IPS-15b (cell line): ENCODE results near the gene HCN3.
"Not testable (repeated sequence)": the region's sequence is repeated elsewhere in the genome, so short reads cannot be mapped to it uniquely, and the experiment has no call there.

Source experiments
- H3K27me3 ChIP-seq: one replicate; pipeline ENCODE4 v1.6.1; 2013; ENCODE audit warnings: low read length; ENCODE audit not compliant: control insufficient read depth, insufficient read depth
- H3K36me3 ChIP-seq: one replicate; pipeline ENCODE4 v1.6.1; 2013; ENCODE audit warnings: low read length; ENCODE audit not compliant: control insufficient read depth, insufficient read depth
- H3K4me1 ChIP-seq: one replicate; pipeline ENCODE4 v1.6.1; 2013; ENCODE audit warnings: mild to moderate bottlenecking, low read length; ENCODE audit not compliant: control insufficient read depth, insufficient read depth
- H3K4me3 ChIP-seq: one replicate; pipeline ENCODE4 v1.5.1; 2013; ENCODE audit warnings: low read depth, low read length
- H3K9ac ChIP-seq: one replicate; pipeline ENCODE4 v1.6.1; 2013; ENCODE audit warnings: low read depth, mild to moderate bottlenecking, low read length
- H3K9me3 ChIP-seq: one replicate; pipeline ENCODE4 v1.6.1; 2013; ENCODE audit warnings: mild to moderate bottlenecking, low read length; ENCODE audit not compliant: control insufficient read depth, insufficient read depth

The HCN3 gene

GRCh38 chr1:155245163-155245524, 32.1 kb upstream of the HCN3 start:
- Histone ChIP-seq H3K36me3 (peaks cover 11% of the 10 kb centered on the region), H3K4me3 (peak overlapping the region; percentile 68), H3K4me1 (no peaks in the 10 kb centered on the region), H3K9ac (peak overlapping the region; percentile 37), H3K27me3 (peaks cover 26% of the 10 kb centered on the region), H3K9me3 (no peaks in the 10 kb centered on the region)

- H3K4me1 ChIP-seq, H3K9ac ChIP-seq, H3K4me3 ChIP-seq, H3K9me3 ChIP-seq: not testable (repeated sequence)
- H3K27me3 ChIP-seq, result peaks cover 26% of the 10 kb centered on the region
- H3K36me3 ChIP-seq, result peaks cover 11% of the 10 kb centered on the region
Measured at GRCh38 chr1:155246796-155247195, 30.5 kb upstream of the HCN3 start.

GRCh38 chr1:155247667-155248553, 29.4 kb upstream of the HCN3 start:
- Histone ChIP-seq H3K9ac (no peak overlapping the region), H3K9me3 (no peaks in the 10 kb centered on the region), H3K36me3 (peaks cover 11% of the 10 kb centered on the region), H3K27me3 (peaks cover 24% of the 10 kb centered on the region), H3K4me3 (no peak overlapping the region), H3K4me1 (no peaks in the 10 kb centered on the region)

- H3K4me3 ChIP-seq, result peak overlapping the region; percentile 71
- no peaks in the 10 kb centered on the region for H3K4me1 ChIP-seq
- no peak overlapping the region for H3K9ac ChIP-seq
- H3K36me3 ChIP-seq, result peaks cover 11% of the 10 kb centered on the region
- no peaks in the 10 kb centered on the region for H3K9me3 ChIP-seq
- peaks cover 14% of the 10 kb centered on the region for H3K27me3 ChIP-seq
Measured at GRCh38 chr1:155250246-155250632, 27.0 kb upstream of the HCN3 start.

- Histone ChIP-seq H3K9ac (peak overlapping the region; percentile 26), H3K27me3 (peaks cover 10% of the 10 kb centered on the region), H3K9me3 (no peaks in the 10 kb centered on the region), H3K4me1 (no peaks in the 10 kb centered on the region), H3K4me3 (peak overlapping the region; percentile 71), H3K36me3 (peaks cover 11% of the 10 kb centered on the region)
Measured at GRCh38 chr1:155250633-155251449, 26.4 kb upstream of the HCN3 start.

- peaks cover 11% of the 10 kb centered on the region for H3K36me3 ChIP-seq
- no peak overlapping the region for H3K9ac ChIP-seq
- H3K27me3 ChIP-seq, result peaks cover 3% of the 10 kb centered on the region
- no peaks in the 10 kb centered on the region for H3K9me3 ChIP-seq
- no peak overlapping the region for H3K4me3 ChIP-seq
- H3K4me1 ChIP-seq, result no peaks in the 10 kb centered on the region
Measured at GRCh38 chr1:155251566-155251965, 25.7 kb upstream of the HCN3 start.

GRCh38 chr1:155253208-155253607, 24.1 kb upstream of the HCN3 start:
- Histone ChIP-seq H3K9ac (no peak overlapping the region), H3K27me3 (no peaks in the 10 kb centered on the region), H3K4me1 (no peaks in the 10 kb centered on the region), H3K4me3 (no peak overlapping the region), H3K9me3 (no peaks in the 10 kb centered on the region), H3K36me3 (peaks cover 7% of the 10 kb centered on the region)

GRCh38 chr1:155253797-155254196, 23.5 kb upstream of the HCN3 start:
- Histone ChIP-seq H3K27me3 (no peaks in the 10 kb centered on the region), H3K36me3 (peaks cover 4% of the 10 kb centered on the region), H3K4me1 (no peaks in the 10 kb centered on the region), H3K9ac (no peak overlapping the region), H3K9me3 (no peaks in the 10 kb centered on the region), H3K4me3 (peak overlapping the region; percentile 79)

GRCh38 chr1:155254228-155254713, 23.0 kb upstream of the HCN3 start:
- peak overlapping the region; percentile 79 for H3K4me3 ChIP-seq
- H3K9ac ChIP-seq, result no peak overlapping the region
- peaks cover 4% of the 10 kb centered on the region for H3K36me3 ChIP-seq
- no peaks in the 10 kb centered on the region for H3K27me3 ChIP-seq
- no peaks in the 10 kb centered on the region for H3K4me1 ChIP-seq
- no peaks in the 10 kb centered on the region for H3K9me3 ChIP-seq

- no peaks in the 10 kb centered on the region for H3K4me1 ChIP-seq
- H3K27me3 ChIP-seq, result no peaks in the 10 kb centered on the region
- peaks cover 4% of the 10 kb centered on the region for H3K36me3 ChIP-seq
- H3K9ac ChIP-seq, result peak overlapping the region; percentile 47
- no peaks in the 10 kb centered on the region for H3K9me3 ChIP-seq
- peak overlapping the region; percentile 79 for H3K4me3 ChIP-seq
Measured at GRCh38 chr1:155254714-155255242, 22.5 kb upstream of the HCN3 start.

- Histone ChIP-seq H3K9me3 (no peaks in the 10 kb centered on the region), H3K4me3 (peak within 1 kb of the TSS; percentile 79), H3K9ac (peak within 1 kb of the TSS; percentile 81), H3K27me3 (no peaks in the 10 kb centered on the region), H3K36me3 (peaks cover 9% of the 10 kb centered on the region), H3K4me1 (no peaks in the 10 kb centered on the region)
Measured at GRCh38 chr1:155255243-155256007, 21.8 kb upstream of the HCN3 start, which contains the start of gene ENTREP3. TSS of gene ENTREP3 (minus strand) at chr1:155255483. CDS start at chr1:155254877, 606 bp downstream.
